Measurements from ENCODE around the gene LOC128125822.
"Not testable (repeated sequence)": the region's sequence is repeated elsewhere in the genome, so short reads cannot be mapped to it uniquely, and the experiment has no call there.

Gene LOC128125822

GRCh38 chr6:63581355-63582013 lies 9.2 kb downstream of the LOC128125822 start:
- no peak overlapping the region for H3K9ac ChIP-seq (ENCODE audit: insufficient read length, low read depth)
- TF ChIP-seq ZNF274 (IDR thresholded peaks at IDR 0.05; ENCODE audit: low read depth, low read length) (no peak), SUZ12 (IDR thresholded peaks at IDR 0.05; ENCODE audit: extremely low read depth, insufficient read depth, insufficient read length) (no peak), YY1 (IDR thresholded peaks at IDR 0.05; ENCODE audit: insufficient read depth, insufficient read length) (no peak)
- no peaks in the 10 kb centered on the region for H3K27me3 ChIP-seq (ENCODE audit: insufficient read depth, insufficient read length)
- no peak for DNase-seq (ENCODE audit: low read depth, low spot score)
- no peak overlapping the region for H3K4me3 ChIP-seq (ENCODE audit: insufficient read length, low read depth)
- peaks cover 56% of the 10 kb centered on the region for H3K36me3 ChIP-seq (ENCODE audit: insufficient read depth, insufficient read length, low read length)
- H3K4me1 ChIP-seq (ENCODE audit: insufficient read depth, insufficient read length), result no peaks in the 10 kb centered on the region
- H3K9me3 ChIP-seq (ENCODE audit: insufficient read depth, low read length), result no peaks in the 10 kb centered on the region

GRCh38 chr6:63582579-63583231 lies 10.4 kb downstream of the LOC128125822 start:
- H3K9me3 ChIP-seq (ENCODE audit: insufficient read depth, low read length), result no peaks in the 10 kb centered on the region
- H3K27me3 ChIP-seq (ENCODE audit: insufficient read depth, insufficient read length), result no peaks in the 10 kb centered on the region
- DNase-seq (ENCODE audit: low read depth, low spot score), result no peak
- H3K4me3 ChIP-seq (ENCODE audit: insufficient read length, low read depth), result no peak overlapping the region
- H3K4me1 ChIP-seq (ENCODE audit: insufficient read depth, insufficient read length), result no peaks in the 10 kb centered on the region
- H3K9ac ChIP-seq (ENCODE audit: insufficient read length, low read depth), result no peak overlapping the region
- no peak for TF ChIP-seq SUZ12 (IDR thresholded peaks at IDR 0.05; ENCODE audit: extremely low read depth, insufficient read depth, insufficient read length)
- TF ChIP-seq YY1 (IDR thresholded peaks at IDR 0.05; ENCODE audit: insufficient read depth, insufficient read length), result no peak
- no peak for TF ChIP-seq ZNF274 (IDR thresholded peaks at IDR 0.05; ENCODE audit: low read depth, low read length)
- peaks cover 44% of the 10 kb centered on the region for H3K36me3 ChIP-seq (ENCODE audit: insufficient read depth, insufficient read length, low read length)

DNA sequence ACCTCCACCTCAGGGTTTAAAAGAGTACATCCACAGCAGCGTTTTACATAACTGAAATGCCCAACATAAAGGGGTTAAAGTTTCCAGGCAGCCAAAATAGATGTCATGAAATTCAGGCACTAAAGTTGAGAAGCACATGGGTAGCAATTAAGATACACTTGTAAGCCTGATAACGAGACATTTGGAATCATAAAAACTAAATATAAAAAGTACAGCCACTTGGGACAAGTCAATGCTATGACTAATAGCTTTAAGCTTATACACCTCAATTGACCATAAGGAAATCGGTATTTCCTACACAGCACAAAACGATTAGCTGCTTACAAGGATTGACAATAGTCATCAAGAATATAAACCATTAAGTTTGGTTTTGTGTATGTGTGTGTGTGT lies 11.8 kb downstream of the LOC128125822 start:
- Histone ChIP-seq H3K9ac (ENCODE audit: insufficient read length, low read depth) (no peak overlapping the region), H3K36me3 (ENCODE audit: insufficient read depth, insufficient read length, low read length) (peaks cover 32% of the 10 kb centered on the region), H3K9me3 (ENCODE audit: insufficient read depth, low read length) (no peaks in the 10 kb centered on the region), H3K27me3 (ENCODE audit: insufficient read depth, insufficient read length) (no peaks in the 10 kb centered on the region), H3K4me1 (ENCODE audit: insufficient read depth, insufficient read length) (no peaks in the 10 kb centered on the region), H3K4me3 (ENCODE audit: insufficient read length, low read depth) (no peak overlapping the region)
- DNase-seq (ENCODE audit: low read depth, low spot score), result no peak
- TF ChIP-seq YY1 (IDR thresholded peaks at IDR 0.05; ENCODE audit: insufficient read depth, insufficient read length), result no peak
- no peak for TF ChIP-seq ZNF274 (IDR thresholded peaks at IDR 0.05; ENCODE audit: low read depth, low read length)
- TF ChIP-seq SUZ12 (IDR thresholded peaks at IDR 0.05; ENCODE audit: extremely low read depth, insufficient read depth, insufficient read length), result no peak

DNA sequence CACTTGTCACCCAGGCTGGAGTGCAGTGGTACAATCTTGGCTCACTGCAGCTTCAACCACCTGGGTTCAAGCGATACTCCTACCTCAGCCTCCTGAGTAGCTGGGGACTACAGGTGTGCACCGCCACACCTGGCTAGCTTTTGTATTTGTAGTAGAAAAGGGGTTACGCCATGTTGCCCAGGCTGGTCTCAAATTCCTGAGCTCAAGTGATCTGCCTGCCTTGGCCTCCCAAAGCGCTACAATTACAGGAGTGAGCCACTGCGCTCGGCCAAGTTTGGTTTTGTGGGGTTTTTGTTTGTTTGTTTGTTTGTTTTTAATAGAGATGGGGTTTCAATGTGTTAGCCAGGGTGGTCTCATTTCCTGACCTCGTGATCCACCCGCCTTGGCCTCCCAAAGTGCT lies 12.3 kb downstream of the LOC128125822 start:
- H3K4me3 ChIP-seq (ENCODE audit: insufficient read length, low read depth), result no peak overlapping the region
- no peaks in the 10 kb centered on the region for H3K4me1 ChIP-seq (ENCODE audit: insufficient read depth, insufficient read length)
- H3K9ac ChIP-seq (ENCODE audit: insufficient read length, low read depth), result no peak overlapping the region
- H3K36me3 ChIP-seq (ENCODE audit: insufficient read depth, insufficient read length, low read length), result peaks cover 28% of the 10 kb centered on the region
- no peak for DNase-seq (ENCODE audit: low read depth, low spot score)
- no peaks in the 10 kb centered on the region for H3K27me3 ChIP-seq (ENCODE audit: insufficient read depth, insufficient read length)
- H3K9me3 ChIP-seq (ENCODE audit: insufficient read depth, low read length), result no peaks in the 10 kb centered on the region
- TF ChIP-seq ZNF274 (IDR thresholded peaks at IDR 0.05; ENCODE audit: low read depth, low read length) (no peak), YY1 (IDR thresholded peaks at IDR 0.05; ENCODE audit: insufficient read depth, insufficient read length) (no peak), SUZ12 (IDR thresholded peaks at IDR 0.05; ENCODE audit: extremely low read depth, insufficient read depth, insufficient read length) (no peak)

GRCh38 chr6:63585652-63586051 lies 13.4 kb downstream of the LOC128125822 start:
- H3K9me3 ChIP-seq (ENCODE audit: insufficient read depth, low read length); H3K4me3 ChIP-seq (ENCODE audit: insufficient read length, low read depth); DNase-seq (ENCODE audit: low read depth, low spot score); H3K9ac ChIP-seq (ENCODE audit: insufficient read length, low read depth); H3K4me1 ChIP-seq (ENCODE audit: insufficient read depth, insufficient read length); H3K27me3 ChIP-seq (ENCODE audit: insufficient read depth, insufficient read length): not testable (repeated sequence)
- H3K36me3 ChIP-seq (ENCODE audit: insufficient read depth, insufficient read length, low read length), result peaks cover 17% of the 10 kb centered on the region

- no peaks in the 10 kb centered on the region for H3K9me3 ChIP-seq (ENCODE audit: insufficient read depth, low read length)
- no peak overlapping the region for H3K4me3 ChIP-seq (ENCODE audit: insufficient read length, low read depth)
- TF ChIP-seq SUZ12 (IDR thresholded peaks at IDR 0.05; ENCODE audit: extremely low read depth, insufficient read depth, insufficient read length), result no peak
- no peak for TF ChIP-seq ZNF274 (IDR thresholded peaks at IDR 0.05; ENCODE audit: low read depth, low read length)
- no peak for TF ChIP-seq YY1 (IDR thresholded peaks at IDR 0.05; ENCODE audit: insufficient read depth, insufficient read length)
- no peak for DNase-seq (ENCODE audit: low read depth, low spot score)
- no peak overlapping the region for H3K9ac ChIP-seq (ENCODE audit: insufficient read length, low read depth)
- H3K27me3 ChIP-seq (ENCODE audit: insufficient read depth, insufficient read length), result no peaks in the 10 kb centered on the region
- no peaks in the 10 kb centered on the region for H3K4me1 ChIP-seq (ENCODE audit: insufficient read depth, insufficient read length)
- H3K36me3 ChIP-seq (ENCODE audit: insufficient read depth, insufficient read length, low read length), result no peaks in the 10 kb centered on the region
Observed at GRCh38 chr6:63589952-63590411, 17.7 kb downstream of the LOC128125822 start.

DNA sequence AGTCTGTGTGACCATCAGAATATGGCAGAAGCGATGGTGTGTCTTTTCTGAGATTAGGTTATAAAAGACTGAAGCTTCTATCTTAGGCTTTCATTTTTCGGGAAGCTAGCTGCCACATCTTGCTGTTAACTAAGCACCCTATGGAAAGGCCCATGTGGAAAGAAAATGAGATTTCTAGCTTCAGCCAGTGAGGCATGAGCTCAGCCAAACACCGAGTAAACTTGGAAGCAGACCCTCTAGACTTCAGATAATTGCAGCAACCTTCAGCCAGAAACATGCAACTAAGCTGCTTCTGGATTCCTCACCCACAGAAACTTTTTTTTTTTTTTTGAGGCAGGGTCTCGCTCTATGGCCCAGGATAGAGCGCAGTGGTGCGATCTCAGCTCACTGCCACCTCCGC lies 20.6 kb downstream of the LOC128125822 start:
- no peak overlapping the region for H3K9ac ChIP-seq (ENCODE audit: insufficient read length, low read depth)
- no peak for DNase-seq (ENCODE audit: low read depth, low spot score)
- no peaks in the 10 kb centered on the region for H3K36me3 ChIP-seq (ENCODE audit: insufficient read depth, insufficient read length, low read length)
- H3K4me3 ChIP-seq (ENCODE audit: insufficient read length, low read depth), result no peak overlapping the region
- H3K4me1 ChIP-seq (ENCODE audit: insufficient read depth, insufficient read length), result no peaks in the 10 kb centered on the region
- H3K9me3 ChIP-seq (ENCODE audit: insufficient read depth, low read length), result no peaks in the 10 kb centered on the region
- TF ChIP-seq YY1 (IDR thresholded peaks at IDR 0.05; ENCODE audit: insufficient read depth, insufficient read length), result no peak
- TF ChIP-seq SUZ12 (IDR thresholded peaks at IDR 0.05; ENCODE audit: extremely low read depth, insufficient read depth, insufficient read length), result no peak
- no peak for TF ChIP-seq ZNF274 (IDR thresholded peaks at IDR 0.05; ENCODE audit: low read depth, low read length)
- H3K27me3 ChIP-seq (ENCODE audit: insufficient read depth, insufficient read length), result no peaks in the 10 kb centered on the region
